ENCODE measurements around the gene VWDE.
"Not testable (repeated sequence)": the region's sequence is repeated elsewhere in the genome, so short reads cannot be mapped to it uniquely, and the experiment has no call there.

VWDE gene

DNA sequence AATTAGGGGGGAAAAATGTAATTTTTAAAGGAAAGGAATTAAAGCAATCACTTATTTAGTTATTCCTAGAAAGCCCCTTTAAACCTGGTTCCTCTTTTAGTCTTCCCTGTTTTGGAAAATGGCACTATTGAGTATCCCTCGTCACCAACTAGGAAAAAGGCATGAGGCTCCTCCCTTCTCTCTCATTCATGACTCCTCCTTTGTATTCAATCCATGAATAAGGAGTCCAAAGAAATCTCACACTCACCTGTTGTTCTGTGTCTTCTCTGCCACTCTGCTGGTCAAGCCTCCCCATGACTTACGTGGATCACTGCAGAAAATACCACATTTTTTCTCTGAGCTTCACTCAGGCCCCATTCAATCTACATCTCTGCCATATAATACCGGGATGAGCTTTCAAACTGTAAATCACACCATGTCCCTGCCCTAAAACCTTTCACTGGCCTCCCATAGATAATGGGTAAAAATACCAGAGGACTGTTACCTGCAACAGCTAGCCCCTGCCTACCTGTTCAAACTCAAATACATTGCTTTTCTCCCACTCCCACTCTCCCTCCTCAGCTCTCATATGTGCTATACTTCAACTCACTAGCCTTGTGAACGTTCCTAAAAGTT is 5.5 kb upstream of the VWDE start:
- TF ChIP-seq CTCF (IDR thresholded peaks at IDR 0.05; ENCODE audit: low read depth, low read length) = no peak
- no peaks in the 10 kb centered on the region for H3K9me3 ChIP-seq

GRCh38 chr7:12407652-12408051 is 4.0 kb upstream of the VWDE start:
- not testable (repeated sequence) for H3K36me3 ChIP-seq; DNase-seq; H3K4me1 ChIP-seq; H3K4me3 ChIP-seq (ENCODE audit: low read depth, low read length); H3K9me3 ChIP-seq; H3K27me3 ChIP-seq

More for the DNA sequence above, 5.5 kb upstream of the VWDE start:
- Histone ChIP-seq H3K27me3 (no peaks in the 10 kb centered on the region), H3K4me1 (peaks cover 1% of the 10 kb centered on the region; the same call in 1 of the 2 replicates), H3K36me3 (no peaks in the 10 kb centered on the region), H3K4me3 (ENCODE audit: low read depth, low read length) (no peak overlapping the region)
- DNase-seq = no peak

GRCh38 chr7:12402365-12402725 is 1.3 kb downstream of the VWDE start:
- H3K4me3 ChIP-seq (ENCODE audit: low read depth, low read length) = peak overlapping the region; percentile 90

GRCh38 chr7:12401538-12402364 is 1.9 kb downstream of the VWDE start:
- no peak for DNase-seq
- Histone ChIP-seq H3K4me3 (ENCODE audit: low read depth, low read length) (peak overlapping the region; percentile 90), H3K36me3 (no peaks in the 10 kb centered on the region; the same call in 1 of the 2 replicates), H3K27me3 (no peaks in the 10 kb centered on the region), H3K4me1 (peaks cover 6% of the 10 kb centered on the region), H3K9me3 (0 out of 2 replicates have a peak, but pooled peaks cover 3% of the 10 kb centered on the region)
- TF ChIP-seq CTCF (IDR thresholded peaks at IDR 0.05; ENCODE audit: low read depth, low read length) = no peak

More at GRCh38 chr7:12402365-12402725, 1.3 kb downstream of the VWDE start:
- peaks cover 6% of the 10 kb centered on the region for H3K4me1 ChIP-seq
- 0 out of 2 replicates have a peak, but pooled peaks cover 3% of the 10 kb centered on the region for H3K9me3 ChIP-seq
- no peaks in the 10 kb centered on the region for H3K27me3 ChIP-seq
- no peak for DNase-seq
- no peak for TF ChIP-seq CTCF (IDR thresholded peaks at IDR 0.05; ENCODE audit: low read depth, low read length)
- H3K36me3 ChIP-seq = no peaks in the 10 kb centered on the region; the same call in 1 of the 2 replicates

GRCh38 chr7:12398186-12398585 is 5.5 kb downstream of the VWDE start:
- Histone ChIP-seq H3K36me3 (no peaks in the 10 kb centered on the region; the same call in 1 of the 2 replicates), H3K9me3 (0 out of 2 replicates have a peak, but pooled peaks cover 3% of the 10 kb centered on the region), H3K27me3 (no peaks in the 10 kb centered on the region), H3K4me3 (ENCODE audit: low read depth, low read length) (no peak overlapping the region), H3K4me1 (peaks cover 2% of the 10 kb centered on the region; the same call in 1 of the 2 replicates)
- no peak for TF ChIP-seq CTCF (IDR thresholded peaks at IDR 0.05; ENCODE audit: low read depth, low read length)
- no peak for DNase-seq

GRCh38 chr7:12397671-12398070 is 6.0 kb downstream of the VWDE start:
- H3K36me3 ChIP-seq = no peaks in the 10 kb centered on the region; the same call in 1 of the 2 replicates
- H3K27me3 ChIP-seq = no peaks in the 10 kb centered on the region
- 0 out of 2 replicates have a peak, but pooled peaks cover 3% of the 10 kb centered on the region for H3K9me3 ChIP-seq
- no peak overlapping the region for H3K4me3 ChIP-seq (ENCODE audit: low read depth, low read length)
- TF ChIP-seq CTCF (IDR thresholded peaks at IDR 0.05; ENCODE audit: low read depth, low read length) = no peak
- H3K4me1 ChIP-seq = peaks cover 2% of the 10 kb centered on the region; the same call in 1 of the 2 replicates
- DNase-seq = no peak

DNA sequence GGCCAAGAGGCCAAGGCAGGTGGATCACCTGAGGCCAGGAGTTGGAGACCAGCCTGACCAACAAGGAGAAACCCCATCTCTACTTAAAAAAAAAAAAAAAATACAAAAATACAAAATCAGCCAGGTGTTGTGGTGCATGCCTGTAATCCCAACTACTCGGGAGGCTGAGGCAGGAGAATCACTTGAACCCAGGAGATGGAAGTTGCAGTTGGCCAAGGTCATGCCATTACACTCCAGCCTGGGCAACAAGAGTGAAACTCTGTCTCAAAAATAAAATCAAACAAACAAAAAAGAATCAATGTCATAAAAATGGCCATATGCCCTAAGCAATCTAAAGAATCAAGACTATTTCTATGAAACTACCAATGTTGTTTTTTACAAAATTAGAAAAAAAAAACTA is 7.0 kb downstream of the VWDE start:
- DNase-seq; H3K36me3 ChIP-seq; H3K4me3 ChIP-seq (ENCODE audit: low read depth, low read length); H3K27me3 ChIP-seq; H3K4me1 ChIP-seq; H3K9me3 ChIP-seq: not testable (repeated sequence)

Data from BE2C (cell line).